Prostate gland (tissue), 2 donors: ENCODE results near the gene SRGAP2C. TPM values are rescaled to one million over a fixed set of nuclear protein-coding genes. Genes with fewer than 3 reads are reported as not detected.
"Not testable (repeated sequence)": the region's sequence is repeated elsewhere in the genome, so short reads cannot be mapped to it uniquely, and the experiment has no call there.

Experiments
- DNase-seq: peaks from one replicate; pipeline ENCODE4 v3.0.0-alpha.2; 2019; ENCODE audit warnings: low spot score
- H3K27ac ChIP-seq, 2 donors: fragments of 200-600 bp; sonication (generic); 2 replicates each; pipeline ENCODE4 v1.5.1; 2017 to 2019
- H3K27me3 ChIP-seq: fragments of 200-600 bp; sonication (generic); replicated peaks from 2 replicates; pipeline ENCODE4 v1.5.1; 2019; ENCODE audit not compliant: insufficient read depth
- H3K36me3 ChIP-seq, 2 donors: fragments of 200-600 bp; sonication (generic); 1 replicate in 1 of 2; 2 replicates in 1 of 2; pipeline versions ENCODE4 v1.5.1 to v1.8.1; 2017 to 2019
- H3K4me1 ChIP-seq: fragments of 200-600 bp; sonication (generic); replicated peaks from 2 replicates; pipeline ENCODE4 v1.5.1; 2019
- H3K4me3 ChIP-seq, 2 donors: fragments of 200-600 bp; sonication (generic); 2 replicates each; pipeline ENCODE4 v1.5.1; 2017 to 2019
- H3K9me3 ChIP-seq: fragments of 200-600 bp; sonication (generic); 2 replicates; pipeline ENCODE4 v1.5.1; 2017
- WGBS: methylation state at CpG from one replicate; pipeline ENCODE4 v1.1.5; 2018; 5-methylcytosine and 5-hydroxymethylcytosine counted together
- intact Hi-C: fragments of 100-400 bp; cut with DNase I; formaldehyde crosslinking; loops from one replicate; pipeline ENCODE4 v1.14.2; 2022
- total RNA-seq, 2 donors: library from RNA; depleted of rRNA; stranded (reverse); fragments of >200 nt; gene quantifications; one replicate each; pipeline ENCODE4 v1.1.0, GENCODE V29; 2016

The SRGAP2C gene
- total RNA-seq, 2 donors from 2014 or later = 5.2 to 15.6 TPM

DNA sequence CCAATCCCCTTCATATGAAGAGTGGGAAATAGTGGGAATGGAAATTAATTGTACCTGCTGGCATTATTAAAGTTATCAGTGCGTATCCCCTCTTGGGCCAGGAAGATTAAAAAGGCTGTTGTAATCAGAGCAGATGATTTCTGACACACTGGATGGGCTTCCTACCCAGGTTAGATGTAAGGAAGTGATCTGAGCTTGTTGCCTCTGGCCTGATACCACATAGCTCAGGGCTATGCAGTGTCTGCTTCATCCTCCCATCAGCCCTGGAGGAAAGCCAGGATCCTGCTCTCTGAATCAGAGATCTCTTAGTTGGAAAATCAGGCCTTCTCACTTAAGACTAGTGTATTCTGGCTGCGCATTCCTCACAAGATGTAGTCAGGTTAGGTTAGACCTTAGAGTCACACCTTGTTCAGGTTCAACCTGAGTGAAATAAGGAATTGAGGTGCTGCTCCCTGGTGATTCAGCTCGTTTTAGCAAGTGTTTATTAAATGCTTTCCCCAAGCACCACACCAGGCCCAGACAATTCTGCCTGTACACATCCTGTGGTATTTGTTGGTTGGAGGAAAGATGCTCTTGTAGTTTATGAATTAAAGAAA, 158.6 kb downstream of the SRGAP2C start:
- H3K4me1 ChIP-seq, H3K36me3 ChIP-seq, H3K27ac ChIP-seq, H3K4me3 ChIP-seq, DNase-seq, H3K9me3 ChIP-seq, intact Hi-C loops, H3K27me3 ChIP-seq: not testable (repeated sequence)
- 85% methylated on average over 2 of the region's 3 CpGs for WGBS

DNA sequence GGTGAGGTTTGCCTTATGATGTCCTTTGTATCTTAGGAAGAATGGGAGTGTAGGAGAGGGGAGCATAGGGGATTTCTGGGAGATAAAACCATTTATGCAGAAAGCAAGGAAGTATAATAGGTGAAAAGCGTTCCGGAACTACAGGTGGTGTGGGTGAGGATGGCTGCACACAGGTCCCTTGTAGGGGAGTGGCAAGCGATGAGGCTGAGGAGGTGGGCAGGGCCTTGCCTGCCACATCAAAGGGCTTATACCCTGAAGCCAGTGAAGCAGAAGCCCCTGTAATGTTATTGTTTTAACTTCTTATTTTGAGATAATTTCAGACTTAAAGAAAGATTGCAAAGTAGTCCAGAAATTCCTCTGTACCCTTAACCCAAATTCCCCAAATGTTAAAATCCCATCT, 159.6 kb downstream of the SRGAP2C start:
- intact Hi-C loops, H3K27me3 ChIP-seq, H3K4me1 ChIP-seq, H3K9me3 ChIP-seq, DNase-seq, H3K4me3 ChIP-seq, H3K36me3 ChIP-seq, H3K27ac ChIP-seq: not testable (repeated sequence)
- no CpG with 5 or more reads among the region's 3 CpGs for WGBS

- 79% methylated on average over 3 of the region's 3 CpGs for WGBS
- H3K9me3 ChIP-seq, H3K27ac ChIP-seq, H3K36me3 ChIP-seq, H3K4me1 ChIP-seq, DNase-seq, H3K27me3 ChIP-seq, intact Hi-C loops, H3K4me3 ChIP-seq: not testable (repeated sequence)
Observed at GRCh38 chr1:121346654-121347053, 161.9 kb downstream of the SRGAP2C start.

DNA sequence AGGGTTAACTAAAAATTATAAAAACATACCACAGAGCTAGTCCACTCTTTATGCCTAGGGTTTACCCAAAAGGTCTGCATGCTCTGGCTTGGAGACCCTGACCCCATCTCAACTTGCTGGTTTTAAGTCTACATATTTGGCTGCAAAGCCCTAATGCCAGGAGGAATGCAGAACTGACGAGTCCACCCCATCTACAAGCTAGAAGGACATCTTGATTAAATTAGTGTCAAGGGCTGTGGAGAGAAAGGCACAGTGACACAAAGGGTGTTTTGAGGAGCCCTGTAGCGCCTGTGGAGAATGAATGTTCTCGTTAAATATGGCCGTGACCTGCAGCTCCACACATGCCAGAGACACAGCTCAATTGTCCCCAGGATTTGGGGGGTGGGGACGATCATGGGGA, 162.7 kb downstream of the SRGAP2C start:
- intact Hi-C loops, H3K36me3 ChIP-seq, H3K9me3 ChIP-seq, H3K27me3 ChIP-seq, H3K4me3 ChIP-seq, DNase-seq, H3K27ac ChIP-seq, H3K4me1 ChIP-seq: not testable (repeated sequence)
- WGBS = 90% methylated on average over 2 of the region's 5 CpGs

DNA sequence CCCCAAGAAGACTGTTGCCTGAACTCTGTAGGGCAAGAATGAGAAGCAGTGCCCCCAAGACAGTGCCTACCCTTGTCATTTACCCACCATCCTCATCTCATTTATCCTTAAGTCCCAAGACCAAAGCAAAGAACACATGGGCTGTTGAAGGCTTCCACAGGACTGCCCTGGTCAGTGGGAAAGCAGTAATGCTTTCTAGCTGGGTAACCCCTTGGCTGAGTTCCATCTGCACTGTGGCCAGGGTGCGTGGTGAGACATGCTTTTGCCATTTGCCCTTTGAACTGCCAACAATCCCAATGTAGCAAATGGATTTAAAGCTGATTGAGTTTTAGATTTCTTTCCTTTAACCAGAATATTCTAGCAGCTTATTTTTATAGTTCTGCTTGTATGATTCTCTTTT, 163.3 kb downstream of the SRGAP2C start:
- H3K27ac ChIP-seq, DNase-seq, H3K36me3 ChIP-seq, H3K4me3 ChIP-seq, intact Hi-C loops, H3K4me1 ChIP-seq, H3K27me3 ChIP-seq, H3K9me3 ChIP-seq: not testable (repeated sequence)
- no CpG with 5 or more reads among the region's 1 CpG for WGBS

DNA sequence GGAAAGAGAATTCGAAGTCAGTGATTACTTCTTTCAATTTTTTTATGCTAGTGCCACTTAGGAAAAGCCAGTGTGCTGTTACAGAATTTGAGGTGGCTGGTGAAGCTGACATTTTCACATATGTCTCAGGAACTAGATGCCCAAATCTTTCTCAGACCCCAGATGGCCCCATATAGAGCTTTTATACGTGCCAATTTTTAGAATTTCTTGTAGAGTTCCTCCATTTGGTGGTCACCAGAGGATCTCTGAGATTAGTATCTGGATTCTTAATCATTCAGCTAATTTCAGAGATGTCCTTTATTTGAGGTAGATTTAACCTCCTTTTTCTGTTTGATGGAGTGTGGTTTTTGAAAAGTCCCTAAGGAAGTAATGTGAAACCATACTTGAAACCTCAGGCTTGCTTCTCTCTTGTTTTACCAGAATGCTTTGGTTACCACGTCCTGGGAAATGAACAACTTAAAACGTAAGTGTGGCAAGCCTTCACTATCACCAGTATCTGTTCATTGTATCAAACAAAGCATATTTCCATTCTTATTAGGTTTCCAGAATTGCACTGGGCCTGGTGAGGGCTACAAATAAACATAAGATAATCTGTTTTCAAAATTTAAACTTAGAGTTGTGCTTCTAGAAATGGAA, 164.7 kb downstream of the SRGAP2C start:
- H3K27ac ChIP-seq, H3K27me3 ChIP-seq, H3K4me1 ChIP-seq, H3K9me3 ChIP-seq, H3K36me3 ChIP-seq, intact Hi-C loops, DNase-seq, H3K4me3 ChIP-seq: not testable (repeated sequence)
- no CpG with 5 or more reads among the region's 4 CpGs for WGBS

DNA sequence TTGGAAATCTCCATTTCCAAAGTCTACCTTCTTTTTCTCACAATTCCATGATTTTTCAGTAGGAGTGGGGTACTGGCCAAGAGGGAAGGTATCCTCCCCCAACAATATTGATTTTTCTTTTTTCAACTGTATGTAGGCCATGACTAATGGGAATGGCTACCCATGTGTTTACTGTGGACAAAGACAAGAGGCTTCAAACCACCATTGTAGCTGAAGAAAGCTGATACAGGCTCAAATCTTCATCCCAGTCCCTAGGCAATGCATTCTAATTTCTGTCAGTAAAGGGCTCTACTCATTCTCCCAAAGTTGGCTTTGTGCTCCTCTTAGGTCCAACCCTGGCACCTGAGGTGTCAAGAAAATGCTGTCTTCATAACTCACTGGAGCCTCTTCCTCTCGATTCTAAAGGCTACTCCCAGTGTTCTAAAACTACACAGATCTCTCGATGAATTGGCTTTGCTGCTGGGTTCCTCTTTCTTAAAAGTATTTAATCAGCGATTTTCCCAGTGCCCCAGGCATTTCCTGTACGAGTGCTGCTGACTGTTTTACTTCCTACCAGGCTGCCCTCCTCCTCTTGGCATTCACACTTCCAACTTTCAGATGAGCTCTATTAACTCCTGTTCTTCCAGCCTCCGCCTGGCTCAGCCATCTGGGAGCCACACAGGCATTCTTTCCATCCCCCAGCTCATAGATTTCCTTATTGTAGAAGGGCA, 171.1 kb downstream of the SRGAP2C start:
- intact Hi-C loops, H3K36me3 ChIP-seq, H3K4me1 ChIP-seq, H3K27ac ChIP-seq, DNase-seq, H3K27me3 ChIP-seq, H3K9me3 ChIP-seq, H3K4me3 ChIP-seq: not testable (repeated sequence)
- WGBS = no CpG with 5 or more reads among the region's 5 CpGs

DNA sequence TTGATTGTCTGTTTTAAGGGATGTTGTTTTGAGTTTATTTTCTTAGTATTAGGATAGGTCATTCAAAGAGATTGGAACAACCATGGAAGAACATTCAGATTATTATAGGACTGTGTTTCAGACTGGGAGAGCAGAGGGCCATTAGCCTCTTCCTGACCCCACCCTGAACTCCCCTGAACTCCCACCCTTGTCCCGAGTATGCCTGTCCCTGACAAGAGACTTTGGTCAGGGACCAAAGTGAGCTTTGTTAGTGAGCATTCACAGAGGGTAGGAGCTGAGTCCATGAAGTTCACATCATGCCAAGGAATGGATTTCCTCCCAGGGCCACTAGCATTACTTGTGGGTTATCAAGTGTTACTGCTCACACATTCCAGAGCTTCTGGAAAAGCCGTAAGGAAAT, 172.0 kb downstream of the SRGAP2C start:
- H3K4me3 ChIP-seq, H3K36me3 ChIP-seq, DNase-seq, intact Hi-C loops, H3K9me3 ChIP-seq, H3K4me1 ChIP-seq, H3K27me3 ChIP-seq, H3K27ac ChIP-seq: not testable (repeated sequence)
- WGBS = 86% methylated on average over 1 of the region's 2 CpGs

DNA sequence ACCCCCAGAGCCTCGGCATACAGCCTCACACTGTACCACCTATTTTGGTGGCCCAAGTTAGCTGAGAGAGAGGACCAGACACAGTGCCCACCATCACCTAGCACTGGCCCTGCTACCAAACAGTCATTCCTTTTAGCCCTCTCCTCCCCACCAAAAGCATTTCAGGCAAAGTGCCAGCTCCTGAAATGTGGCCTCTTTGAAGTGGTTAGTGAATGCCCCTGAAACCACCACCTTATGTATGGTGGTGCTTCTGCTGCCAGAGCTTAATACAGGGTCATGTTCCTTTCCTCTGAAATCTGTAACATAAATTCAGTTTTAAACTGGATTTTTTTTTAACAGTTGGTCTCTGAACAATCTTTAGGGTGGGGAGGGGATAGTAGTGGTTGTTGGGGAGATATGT, 175.8 kb downstream of the SRGAP2C start:
- H3K27ac ChIP-seq, H3K4me1 ChIP-seq, H3K9me3 ChIP-seq, DNase-seq, H3K27me3 ChIP-seq, intact Hi-C loops, H3K36me3 ChIP-seq, H3K4me3 ChIP-seq: not testable (repeated sequence)
- no CpG with 5 or more reads among the region's 1 CpG for WGBS

DNA sequence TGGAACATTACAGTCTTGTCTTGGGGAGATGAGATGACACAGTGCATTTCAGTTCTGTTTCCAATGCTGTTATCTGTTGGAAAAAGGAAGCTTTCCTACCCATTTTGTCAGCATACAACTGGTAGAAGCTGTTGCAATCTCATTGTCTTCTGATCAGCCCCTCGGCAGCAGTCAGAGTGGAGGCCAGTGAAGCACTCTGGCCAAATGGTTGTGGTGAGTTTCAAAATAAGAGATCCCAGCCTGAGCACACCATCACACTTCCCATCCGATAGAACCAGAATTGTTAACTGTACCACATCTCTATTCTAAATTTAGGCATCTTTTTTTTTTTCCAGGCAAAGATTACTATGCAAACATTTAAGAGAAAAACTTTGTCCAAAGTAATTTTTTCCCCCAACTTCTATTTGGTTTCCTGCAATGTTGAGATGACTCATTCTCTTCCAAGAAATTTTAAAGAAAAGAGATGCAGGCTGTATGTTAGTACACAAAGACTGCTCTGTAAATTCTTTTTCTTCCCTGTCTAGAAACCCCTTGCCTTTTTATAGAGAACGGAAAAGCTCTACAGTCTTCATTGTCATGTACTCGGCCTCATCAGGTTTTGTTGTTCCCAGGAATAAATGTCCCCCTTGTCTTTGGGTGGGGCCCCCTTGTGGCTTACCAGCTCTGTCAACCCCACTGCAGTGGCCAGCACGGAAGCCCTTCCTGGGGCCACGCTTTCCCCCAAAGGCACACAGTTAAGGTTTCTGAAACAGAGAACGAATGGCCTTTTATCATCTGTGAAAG, 176.9 kb downstream of the SRGAP2C start:
- intact Hi-C loops, DNase-seq, H3K27ac ChIP-seq, H3K36me3 ChIP-seq, H3K4me3 ChIP-seq, H3K4me1 ChIP-seq, H3K27me3 ChIP-seq, H3K9me3 ChIP-seq: not testable (repeated sequence)
- WGBS = 67% methylated on average over 1 of the region's 7 CpGs

DNA sequence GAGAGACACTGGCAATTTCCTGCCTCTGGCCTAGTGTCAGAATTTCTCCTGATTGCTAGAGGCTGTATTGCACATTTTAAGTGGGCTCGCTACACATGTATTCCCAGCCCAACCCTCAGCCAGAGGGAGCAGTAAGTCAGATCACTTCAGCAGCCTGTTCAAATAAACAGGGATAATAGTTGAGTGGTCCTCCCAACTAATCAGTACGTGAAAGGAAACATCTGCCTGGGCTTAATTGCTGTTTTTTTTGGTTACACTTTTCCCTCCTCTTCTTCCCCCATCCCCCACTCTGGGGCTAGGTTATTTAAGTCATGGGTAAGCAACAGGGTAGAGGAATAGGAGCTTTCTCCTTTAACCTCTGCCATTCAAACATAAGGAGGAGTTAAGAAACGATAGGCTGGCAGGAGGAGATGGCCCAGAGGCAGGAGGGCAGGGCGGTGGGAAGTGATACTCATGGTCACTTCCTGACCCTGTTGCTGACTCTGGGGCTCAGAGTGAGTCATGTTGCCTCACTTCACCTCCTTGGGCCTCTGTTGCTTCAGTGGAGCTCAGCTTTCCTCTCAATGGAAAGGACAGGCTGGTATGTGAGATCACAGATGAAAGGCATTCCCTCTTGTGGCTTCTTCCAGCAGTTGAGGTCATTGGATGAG, 177.6 kb downstream of the SRGAP2C start:
- intact Hi-C loops, H3K27ac ChIP-seq, H3K36me3 ChIP-seq, H3K27me3 ChIP-seq, DNase-seq, H3K9me3 ChIP-seq, H3K4me1 ChIP-seq, H3K4me3 ChIP-seq: not testable (repeated sequence)
- WGBS = 59% methylated on average over 3 of the region's 4 CpGs

DNA sequence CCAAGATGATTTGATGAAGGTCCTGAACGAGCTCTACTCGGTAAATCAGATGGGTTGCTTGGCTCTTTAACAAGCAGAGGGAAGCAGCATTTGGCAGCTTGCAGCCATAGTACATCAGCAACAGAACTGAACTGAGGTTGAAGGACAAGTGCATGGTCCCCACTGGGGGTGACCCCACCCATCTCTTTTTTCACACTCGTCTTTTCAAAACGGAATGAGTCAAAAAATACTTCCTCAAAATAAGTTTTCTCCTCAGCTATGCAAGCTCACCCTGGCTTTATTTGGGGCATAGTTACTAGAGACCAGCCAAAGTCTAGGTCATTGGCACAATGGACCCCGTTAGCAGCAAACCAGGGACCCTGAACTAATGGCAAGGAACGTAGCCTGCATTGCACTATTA, 180.5 kb downstream of the SRGAP2C start:
- H3K4me3 ChIP-seq, H3K9me3 ChIP-seq, H3K36me3 ChIP-seq, H3K27me3 ChIP-seq, H3K27ac ChIP-seq, DNase-seq, intact Hi-C loops, H3K4me1 ChIP-seq: not testable (repeated sequence)
- 90% methylated on average over 3 of the region's 6 CpGs for WGBS
